Measurements from ENCODE around the gene GNG7.

Gene GNG7

DNA sequence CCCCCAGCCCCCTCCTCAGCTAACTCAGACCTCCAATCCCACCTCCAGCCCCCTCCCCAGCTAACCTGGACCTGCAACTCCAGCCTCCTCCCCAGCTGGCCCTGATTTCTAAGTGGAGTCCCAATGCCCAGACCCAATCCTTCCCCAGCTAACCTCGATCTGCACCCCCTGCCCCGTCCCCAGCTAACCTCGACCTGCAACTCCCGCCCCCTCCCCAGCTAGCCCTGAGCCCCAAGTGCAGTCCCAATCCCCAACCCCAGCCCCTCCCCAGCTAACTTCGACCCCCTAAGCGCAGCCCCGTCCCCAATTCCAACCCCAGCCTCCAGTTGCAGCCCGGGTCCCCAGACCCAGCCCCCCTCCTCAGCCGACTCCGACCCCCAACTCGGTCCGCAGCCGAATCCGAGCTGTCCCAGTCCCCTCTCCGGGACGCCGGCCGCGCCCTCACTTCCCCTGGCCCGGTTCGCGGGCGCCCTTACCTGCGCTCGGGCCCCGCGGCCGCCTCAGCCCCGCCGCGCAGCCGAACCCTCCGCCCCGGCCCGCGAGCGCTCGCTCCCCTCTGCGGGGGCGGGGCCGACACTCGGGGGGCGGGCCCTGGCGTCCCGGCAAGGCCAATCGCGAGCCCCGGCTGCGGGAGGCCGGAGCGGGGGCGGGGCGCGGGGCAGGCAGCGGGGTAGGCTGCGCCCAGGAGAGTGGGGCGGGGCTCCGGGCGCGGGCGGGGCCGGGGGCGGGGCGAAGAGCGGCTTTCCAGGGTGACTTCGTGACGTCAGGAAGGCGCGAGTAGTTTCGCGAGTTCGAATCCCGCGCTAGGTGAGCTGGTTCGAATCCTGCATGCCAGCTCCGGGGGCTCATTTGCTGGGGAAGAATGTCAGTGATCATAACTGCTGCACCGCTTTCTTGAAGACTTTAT, at the start of gene GNG7:
GNG7 (minus strand) TSS at position 525 of the 907 bp plus-strand sequence. CDS start 182,006 bp downstream, outside the sequence.
- peak; percentile 88 for DNase-seq

DNA sequence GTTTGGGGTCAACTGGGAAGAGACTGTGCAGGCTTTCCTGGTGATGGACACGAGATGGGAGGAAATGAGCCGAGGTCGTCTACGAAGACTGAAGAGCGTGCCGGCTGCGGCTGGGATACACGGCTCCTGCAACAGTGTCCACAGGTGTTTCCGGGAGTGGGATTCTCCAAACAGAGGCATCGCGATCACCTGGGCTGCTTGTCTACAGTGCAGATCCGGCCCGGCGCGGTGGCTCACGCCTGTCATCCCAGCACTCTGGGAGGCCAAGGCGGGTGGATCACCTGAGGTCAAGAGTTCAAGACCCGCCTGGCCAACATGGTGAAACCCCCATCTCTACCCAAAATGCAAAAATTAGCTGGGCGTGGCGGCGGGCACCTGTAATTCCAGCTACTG, 48.9 kb upstream of the GNG7 start:
- DNase-seq = no peak

DNA sequence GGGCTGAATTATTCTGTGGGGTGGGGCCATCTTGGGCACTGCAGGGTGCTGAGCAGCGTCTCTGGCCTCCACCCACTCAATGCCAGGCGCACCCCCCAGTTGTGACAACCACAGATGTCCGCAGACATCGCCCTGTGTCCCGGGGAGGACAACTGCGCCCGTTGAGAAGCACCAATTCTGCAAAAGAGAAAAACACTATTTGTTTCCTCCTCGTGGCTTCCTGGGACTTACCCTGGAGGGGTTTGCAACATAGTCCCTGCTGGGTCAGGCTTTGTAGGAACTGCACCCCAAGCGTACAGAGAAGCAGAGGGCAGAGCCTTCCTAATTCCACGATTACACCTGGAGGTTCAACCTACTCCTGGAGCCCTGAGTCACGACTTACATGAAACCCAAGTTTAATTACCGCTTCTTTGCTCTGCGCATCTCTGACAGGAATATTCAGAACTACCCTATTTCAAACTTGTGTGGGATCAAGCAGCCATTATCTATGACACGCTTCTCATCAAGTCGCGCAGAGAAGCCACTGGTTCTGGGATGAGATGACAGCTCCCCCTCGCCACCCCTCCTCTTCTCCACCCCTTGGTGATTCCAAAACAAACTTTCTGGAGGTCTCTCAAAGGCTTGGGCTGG, 48.4 kb upstream of the GNG7 start:
- no peak for DNase-seq

DNA sequence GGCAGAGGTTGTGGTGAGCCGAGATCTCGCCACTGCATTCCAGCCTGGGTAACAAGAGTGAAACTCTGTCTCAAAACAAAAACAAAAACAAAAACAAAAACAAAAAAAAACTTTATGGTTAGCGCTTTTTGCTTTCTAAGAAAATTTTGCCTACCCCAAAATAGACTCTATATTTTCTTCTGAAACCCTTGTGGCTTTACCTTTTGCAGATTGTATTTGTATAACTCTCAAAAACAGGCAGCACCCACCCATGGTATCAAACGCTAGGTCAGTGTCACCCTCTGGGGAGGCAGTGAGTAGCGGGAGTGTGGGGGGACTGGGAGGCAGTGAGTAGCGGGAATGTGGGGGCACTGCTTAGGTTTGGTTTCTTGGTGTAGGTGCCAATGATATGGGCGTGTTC, 44.9 kb upstream of the GNG7 start:
- no peak for DNase-seq

DNA sequence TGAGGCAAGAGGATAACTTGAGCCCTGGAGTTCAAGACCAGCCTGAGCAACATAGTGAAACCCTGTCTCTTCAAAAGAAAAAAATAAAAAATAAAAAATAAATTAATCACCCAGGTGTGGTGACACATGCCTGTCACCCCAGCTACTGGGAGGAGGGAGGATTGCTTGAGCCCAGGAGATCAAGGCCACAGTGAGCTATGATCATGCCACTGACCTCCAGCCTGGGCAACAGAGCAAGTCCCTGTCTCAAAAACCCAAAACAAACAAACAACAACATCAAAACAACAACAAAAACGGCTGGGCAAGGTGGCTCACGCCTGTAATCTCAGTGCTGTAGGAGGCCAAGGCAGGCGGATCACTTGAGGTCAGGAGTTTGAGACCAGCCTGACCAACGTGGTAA, 41.6 kb upstream of the GNG7 start:
- DNase-seq = no peak

DNA sequence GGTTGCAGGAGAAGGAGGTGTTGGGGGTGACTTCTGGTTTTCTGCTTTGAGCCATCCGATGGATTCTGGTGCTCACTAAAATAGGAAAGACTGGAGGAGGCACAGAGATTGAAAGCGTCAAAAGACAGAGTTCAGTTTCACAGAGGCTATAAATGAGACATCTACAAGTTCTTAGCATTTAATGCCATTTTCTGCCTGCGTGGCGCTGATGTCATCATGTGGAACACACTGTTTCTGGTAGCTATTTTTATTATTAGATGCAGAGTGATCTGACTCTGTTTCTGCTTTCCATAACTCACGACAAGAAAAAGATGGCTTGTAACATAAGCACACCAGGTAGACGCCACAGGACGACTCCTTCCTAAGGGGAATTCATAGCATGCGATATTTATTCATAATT, 40.6 kb upstream of the GNG7 start:
- no peak for DNase-seq

DNA sequence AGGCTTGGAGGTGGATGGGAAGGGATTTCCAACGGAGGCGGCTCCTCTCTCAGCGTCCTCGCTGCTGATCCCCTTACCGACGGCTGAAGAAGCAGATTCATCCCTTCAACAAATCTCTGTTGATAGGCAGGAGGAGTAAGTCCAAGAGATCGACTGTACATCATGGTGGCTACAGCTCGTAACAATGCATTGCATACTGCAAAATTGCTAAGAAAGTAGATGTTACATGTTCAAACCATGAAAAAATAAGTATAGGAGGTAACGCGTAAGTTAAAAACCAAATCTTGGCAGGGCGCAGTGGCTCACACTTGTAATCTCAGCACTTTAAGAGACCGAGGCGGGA, 37.8 kb upstream of the GNG7 start:
- no peak for DNase-seq

DNA sequence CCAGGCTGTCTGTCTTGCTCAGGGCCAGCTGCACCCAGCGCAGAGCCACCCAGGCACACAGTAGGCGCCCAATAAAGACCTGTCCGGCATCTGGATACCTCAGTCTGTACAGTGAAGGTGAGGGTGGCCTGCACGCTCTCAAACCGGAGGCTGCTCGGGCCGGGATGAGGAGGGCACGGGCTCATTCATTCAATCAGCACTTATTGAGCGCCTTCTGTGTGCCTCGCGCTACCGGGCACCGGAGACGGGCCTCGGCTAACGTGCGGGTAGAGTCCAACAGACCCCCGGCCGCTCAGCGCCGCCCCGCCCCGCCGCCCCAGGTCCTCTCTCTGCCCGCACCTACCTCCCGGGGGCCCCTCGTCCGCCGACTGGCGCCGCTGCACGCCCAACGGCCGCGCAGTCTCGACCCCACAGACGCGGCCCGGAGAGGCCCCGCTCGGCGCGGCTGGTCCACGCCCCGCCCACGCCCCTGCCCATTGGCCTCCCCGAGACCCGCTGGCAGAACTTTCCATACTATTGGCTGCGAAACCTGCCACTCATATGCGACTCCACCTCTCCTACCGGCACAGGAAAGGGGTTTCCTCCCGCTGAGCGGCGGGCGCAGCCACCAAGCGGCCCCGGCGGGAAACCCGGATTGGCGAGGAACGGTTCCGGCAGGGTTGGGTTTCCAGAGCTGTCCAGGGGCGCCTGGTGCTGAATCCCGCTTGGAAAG, 37.3 kb upstream of the GNG7 start, which contains the start of gene SLC39A3:
SLC39A3 (minus strand) TSS at position 416 of the 712 bp plus-strand sequence. CDS start 2,760 bp downstream, outside the sequence.
- peak; percentile 98 for DNase-seq

DNA sequence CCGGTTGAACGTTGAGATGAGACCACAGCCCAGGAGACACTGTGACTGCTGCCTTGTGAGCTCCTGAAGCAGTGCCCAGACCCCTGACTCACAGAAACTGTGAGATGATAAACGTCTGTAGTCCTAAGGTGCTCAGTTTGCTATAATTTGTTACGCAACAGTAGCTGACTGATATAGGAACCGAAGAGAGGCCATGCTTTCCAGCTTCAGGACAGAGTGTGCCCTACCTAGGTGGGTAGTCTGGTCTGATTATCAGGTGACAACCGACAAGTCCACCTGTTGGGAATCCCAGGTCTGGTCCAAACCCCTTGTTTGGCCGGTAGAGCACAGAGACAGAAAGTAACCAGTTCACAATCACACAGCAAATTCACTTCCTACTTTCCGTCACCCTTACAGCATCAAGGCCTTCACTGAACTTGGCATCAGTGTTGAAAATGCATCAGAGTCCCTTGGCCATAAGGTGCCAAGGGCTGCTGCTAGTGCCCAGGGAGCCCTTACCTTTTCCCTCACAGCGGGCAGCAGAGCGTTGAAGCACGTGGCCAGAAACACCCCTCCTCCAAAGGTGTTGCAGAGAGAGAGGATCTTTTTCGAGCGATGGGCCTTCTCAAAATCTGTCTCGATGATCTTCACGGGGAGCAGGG, 34.2 kb upstream of the GNG7 start:
- no peak for DNase-seq

DNA sequence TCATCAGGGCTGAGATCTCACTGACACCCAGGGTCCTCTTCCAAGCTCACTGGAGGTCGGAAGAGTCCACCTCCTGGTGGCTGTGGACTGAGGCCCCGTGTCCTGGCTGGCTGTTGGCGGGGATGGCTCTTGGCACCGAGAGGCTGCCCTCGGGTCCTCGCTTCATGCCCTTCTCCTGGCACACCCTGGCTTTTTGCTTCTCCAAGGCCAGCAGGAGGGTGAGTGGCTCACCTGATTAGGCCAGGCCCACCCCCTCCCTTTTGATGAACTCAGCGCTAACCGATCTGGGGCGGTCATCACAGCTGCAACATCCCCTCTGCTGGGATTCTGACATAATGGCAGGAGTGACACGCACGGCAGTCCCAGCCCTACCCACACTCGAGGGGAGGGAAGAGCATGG, 32.9 kb upstream of the GNG7 start:
- DNase-seq = no peak

DNA sequence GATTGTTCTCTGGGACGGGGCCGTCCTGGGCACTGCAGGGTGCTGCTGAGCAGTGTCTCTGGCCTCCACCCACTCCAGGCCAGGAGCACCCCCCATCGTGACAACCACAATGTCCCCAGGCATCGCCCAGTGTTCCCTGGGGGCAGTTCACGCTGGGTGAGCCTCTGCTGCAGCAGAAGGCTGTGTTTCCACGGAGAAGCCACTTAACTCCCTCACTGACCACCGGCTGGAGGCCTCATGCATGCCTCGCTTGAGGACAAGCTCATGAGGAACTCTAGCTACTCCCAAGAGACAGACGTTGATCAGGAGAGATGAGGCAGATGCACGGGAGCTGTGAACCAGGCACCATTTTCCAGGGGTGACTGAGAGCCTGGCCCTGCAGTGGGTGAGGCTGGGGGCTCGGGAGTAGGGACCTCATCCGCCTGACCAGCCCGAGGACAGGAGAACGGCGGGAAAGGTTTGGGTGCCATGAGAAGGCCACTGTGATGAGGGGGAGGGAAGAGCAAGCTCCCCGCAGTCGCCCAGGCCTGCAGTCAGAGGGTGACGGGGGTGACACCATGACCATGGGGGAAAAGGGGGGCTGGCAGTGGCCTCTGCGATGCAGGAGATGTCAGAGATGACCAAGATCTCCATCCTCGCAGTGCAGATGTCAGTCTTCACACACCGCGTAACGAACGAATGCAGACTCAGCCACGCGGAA, 32.2 kb upstream of the GNG7 start:
- DNase-seq = no peak

DNA sequence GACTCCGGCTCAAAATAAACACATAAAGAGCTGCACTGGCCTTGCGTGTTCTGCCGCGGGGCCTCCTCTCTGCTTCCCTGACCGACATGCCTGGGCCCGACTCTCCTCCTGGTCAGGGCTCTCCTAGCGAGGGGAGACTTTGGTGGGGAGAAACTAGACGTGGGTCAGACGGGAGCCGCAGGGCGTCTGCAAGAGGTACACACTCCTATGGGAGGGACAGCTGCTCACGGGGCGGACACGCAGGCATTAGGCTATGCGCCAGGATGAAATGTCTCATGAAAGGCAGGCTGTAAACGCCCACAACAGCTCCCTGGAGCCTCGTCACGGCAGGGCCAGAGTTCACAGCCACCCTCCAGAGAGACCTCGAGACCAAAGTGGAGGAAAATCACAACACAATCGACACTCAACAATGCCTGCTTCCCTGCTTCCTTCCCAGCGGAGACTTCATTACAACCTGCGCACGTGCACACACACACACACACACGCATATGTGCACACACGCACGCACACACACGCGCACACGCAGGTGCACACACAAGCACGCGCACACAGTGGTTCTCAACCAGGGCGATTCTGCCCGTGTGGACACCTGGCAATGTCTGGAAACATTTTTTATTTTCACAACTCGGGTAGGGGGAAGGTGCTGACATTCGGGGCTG, 31.6 kb upstream of the GNG7 start:
- DNase-seq = no peak

DNA sequence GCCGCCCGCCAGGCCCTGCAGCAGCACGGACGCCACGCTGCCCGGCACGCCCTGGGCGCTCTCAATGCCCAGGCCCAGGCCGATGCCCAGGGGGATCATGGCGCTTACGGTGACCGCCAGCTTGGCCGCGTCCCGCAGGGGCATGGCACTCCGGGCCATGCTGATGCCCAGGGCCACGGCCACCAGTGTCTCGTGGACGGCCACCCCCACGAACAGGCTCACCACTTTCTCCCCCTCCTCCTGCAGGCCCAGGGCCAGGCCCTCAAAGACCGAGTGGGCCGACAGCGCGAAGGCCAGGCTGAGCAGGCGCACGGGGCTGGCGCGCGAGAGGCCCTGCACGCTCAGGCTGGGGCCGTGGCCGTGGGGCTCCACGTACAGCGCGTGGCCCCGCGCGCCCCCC, 30.4 kb upstream of the GNG7 start:
- no peak for DNase-seq

DNA sequence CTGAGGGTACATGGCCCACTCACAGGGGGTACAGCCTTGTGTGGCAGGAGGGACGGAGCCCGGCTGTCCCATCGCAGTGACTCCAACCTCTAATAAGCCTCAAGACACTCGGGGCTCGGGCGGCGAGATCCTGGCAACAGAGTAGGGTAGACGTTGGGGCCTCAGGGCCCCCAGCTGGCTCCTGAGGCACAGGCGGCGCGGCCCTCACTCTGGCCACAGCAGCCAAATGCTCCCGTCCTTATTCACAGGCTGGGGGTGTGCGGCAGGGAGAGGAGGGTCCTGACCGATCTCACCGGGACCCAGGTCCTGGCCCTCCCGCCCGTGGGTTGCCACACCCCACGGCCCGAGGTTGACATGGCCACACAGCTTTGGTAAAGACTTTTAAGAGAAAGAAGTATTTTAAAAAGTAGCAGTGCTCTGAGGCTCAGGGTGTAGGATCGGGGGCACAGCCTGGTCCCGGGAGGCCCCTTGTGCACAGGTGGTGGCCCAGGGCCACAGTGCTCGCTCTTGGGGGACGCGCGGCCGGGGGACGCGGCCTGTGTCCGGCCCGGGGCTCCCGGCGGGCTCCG, 29.7 kb upstream of the GNG7 start:
- no peak for DNase-seq

DNA sequence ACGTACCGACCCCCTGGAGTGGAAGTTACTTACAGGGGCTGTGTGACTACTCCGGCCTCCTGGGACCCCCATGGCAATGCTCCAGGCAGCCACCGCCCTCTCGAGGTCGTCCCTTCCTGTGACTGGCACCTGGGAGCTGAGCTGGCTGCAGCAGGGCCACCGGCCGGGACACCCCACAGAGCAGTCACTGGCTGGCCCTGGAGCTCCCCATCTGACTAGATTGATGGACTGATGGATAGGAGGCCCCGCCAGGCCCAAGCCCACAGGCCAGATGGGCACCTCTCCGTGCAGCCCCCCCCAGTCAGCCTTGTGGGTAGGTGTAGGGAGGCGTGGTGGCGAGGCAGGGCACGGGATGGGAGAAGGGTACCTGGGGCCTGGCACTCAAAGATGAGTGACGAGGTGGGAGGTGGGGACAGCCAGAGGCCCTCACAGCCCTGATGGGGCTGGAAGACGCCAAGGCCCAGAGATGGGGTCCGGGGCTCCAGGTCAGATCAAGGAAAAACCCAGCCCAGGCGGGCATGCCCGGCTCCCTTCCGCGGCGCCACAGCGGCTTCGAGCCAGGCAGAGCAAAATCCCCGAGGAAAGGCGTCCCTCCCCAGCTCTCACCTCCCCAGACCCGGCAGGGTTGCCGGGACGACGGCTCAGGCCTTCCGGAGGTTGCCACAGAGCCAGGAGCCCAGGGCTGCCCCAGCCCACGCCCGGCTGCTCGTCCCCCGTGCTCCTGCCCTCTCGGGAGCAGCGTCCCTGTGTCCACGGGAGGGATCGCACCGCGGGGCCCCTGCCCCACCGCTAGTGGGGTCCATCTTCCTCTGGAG, 28.9 kb upstream of the GNG7 start:
- DNase-seq = no peak

DNA sequence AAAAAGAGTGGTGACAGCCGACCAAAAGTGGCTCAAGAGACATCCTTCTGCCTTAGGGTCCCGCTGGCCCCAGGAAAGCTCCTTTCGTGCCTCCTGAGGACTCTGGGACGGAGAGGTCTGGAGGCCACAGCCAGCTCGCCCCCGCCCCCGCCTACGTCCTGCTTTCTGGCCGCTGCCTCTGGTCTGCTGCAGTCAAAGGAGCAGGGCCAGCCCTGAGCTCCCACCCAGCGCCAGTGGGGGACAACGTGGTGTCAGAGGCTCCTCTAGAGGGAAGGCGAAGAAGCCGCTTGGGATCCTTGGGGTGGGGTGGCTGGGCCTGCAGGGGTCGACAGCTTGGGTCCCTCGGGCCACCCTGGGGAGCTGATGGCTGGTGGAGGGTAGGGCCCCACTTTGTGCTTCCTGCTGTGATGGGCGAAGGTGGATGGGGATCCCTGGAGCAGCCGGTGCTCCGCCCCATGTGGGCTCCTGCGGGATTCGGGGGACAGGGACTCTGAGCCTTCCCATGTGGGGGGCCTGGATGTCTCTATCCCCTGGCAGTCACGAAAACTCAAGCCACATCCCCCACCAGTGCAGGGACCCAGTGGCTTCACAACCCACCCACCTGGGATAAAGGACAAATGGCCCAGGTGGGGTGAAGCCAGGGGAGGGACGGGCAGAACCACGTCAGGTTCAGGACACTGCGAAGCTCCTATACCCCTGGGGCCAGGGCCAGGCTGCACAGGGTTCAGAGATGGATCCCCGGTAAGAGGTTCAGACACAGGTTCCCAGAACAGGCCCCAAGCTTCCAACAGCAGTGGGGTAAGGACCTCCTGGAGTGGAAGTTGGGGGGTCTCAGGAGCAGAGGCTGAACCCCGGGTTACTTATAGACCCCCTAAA, 27.7 kb upstream of the GNG7 start:
- DNase-seq = no peak

DNA sequence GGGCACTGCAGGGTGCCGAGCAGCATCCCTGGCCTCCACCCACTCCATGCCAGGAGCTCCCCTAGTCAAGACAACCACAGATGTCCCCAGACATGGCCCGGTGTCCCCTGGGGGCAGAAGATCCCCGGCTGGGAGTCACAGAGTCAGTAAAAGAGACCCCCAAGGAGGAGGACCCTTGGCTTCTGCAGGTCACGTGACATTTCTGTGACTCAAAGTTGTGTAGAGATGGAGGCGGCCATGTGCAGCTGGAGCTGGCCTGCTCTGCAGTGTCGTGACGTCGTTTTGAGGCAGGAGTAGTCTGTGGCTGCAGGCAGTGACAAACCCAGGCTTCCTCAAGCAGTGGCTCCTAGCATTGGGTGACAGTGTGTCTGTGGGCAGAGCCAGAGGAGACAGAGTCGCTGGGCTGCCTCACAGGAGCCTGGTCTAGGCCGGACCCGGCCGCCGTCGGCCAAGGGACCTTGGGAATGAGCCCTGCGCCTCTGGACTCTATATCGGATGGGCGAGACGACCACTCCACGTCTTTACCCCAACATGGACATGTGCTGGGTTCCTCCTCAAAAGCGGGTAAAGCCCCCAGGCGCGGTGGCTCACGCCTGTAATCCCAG, 26.4 kb upstream of the GNG7 start:
- no peak for DNase-seq

DNA sequence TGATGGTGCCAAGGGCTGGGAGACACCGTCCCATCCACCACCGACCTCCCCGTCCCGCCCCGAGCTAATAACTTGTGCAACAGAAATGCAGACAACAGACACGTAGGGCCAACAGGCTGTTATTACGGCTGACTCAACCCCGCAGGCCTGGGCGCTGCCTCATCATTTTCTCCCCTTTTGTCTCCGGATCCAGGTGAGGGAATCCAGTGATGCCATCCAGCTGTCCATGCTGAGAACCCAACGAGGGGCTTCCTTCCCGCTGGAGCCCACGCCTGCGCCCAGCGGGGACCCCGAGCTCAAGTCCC, 25.1 kb upstream of the GNG7 start:
- no peak for DNase-seq

DNA sequence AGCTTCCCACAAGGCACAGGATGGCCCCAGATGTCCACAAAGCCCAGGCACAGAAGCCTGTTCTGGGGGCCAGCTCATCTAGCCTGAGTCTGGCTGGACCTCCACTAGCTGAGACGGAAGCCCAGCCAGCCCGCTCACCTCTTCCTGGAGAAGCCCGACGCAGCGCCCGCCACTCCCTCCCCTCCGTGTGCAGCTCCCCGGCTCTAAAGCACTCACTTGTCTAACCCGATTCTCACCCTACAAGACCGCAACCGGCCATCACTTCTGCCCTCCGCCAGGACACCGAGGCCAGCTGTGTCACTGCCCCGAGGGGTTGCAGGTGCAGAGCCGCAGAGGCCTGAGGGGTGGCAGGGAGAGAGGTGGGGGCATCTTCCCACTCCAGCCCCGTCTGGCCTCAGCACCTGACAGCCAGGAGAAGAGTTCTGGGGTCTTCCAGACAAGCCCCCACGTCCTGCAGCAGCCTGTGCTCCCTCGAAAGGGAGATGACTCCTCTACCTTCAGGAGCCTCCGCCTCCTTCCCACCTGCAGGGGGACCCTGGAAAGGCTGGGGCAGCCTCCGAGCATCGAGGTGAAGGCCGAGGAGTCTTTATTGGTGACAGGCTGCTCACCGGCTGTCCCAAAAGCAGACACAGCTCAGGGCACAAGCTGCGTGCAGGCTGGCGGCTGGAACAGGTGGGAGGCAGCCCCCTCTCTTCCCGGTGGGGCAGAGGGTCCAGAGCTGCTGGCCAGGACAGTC, 24.6 kb upstream of the GNG7 start:
- DNase-seq = no peak

Measured in activated effector memory CD4-positive, alpha-beta T cell treated with Interleukin-2 at 50 U/mL for 16 hours (primary cell).